NCI-H2081 (cell line): ENCODE data around the gene GPR146.

ENCODE experiments used
- DNase-seq, 2 experiments: peaks; one replicate each; lab custom pipeline; 2025; lab: John Stamatoyannopoulos, UW

GPR146 gene

GRCh38 chr7:1092806-1093501, 48.6 kb downstream of the GPR146 start:
- DNase-seq = no peak

- no peak for DNase-seq
Measured at GRCh38 chr7:1093502-1093843, 49.1 kb downstream of the GPR146 start.

- DNase-seq = no peak
Measured at GRCh38 chr7:1093916-1094508, 49.7 kb downstream of the GPR146 start.

- no peak for DNase-seq
Measured at GRCh38 chr7:1094870-1095269, 50.5 kb downstream of the GPR146 start.

GRCh38 chr7:1095621-1096155, 51.3 kb downstream of the GPR146 start:
- no peak for DNase-seq

GRCh38 chr7:1096156-1097119, 52.1 kb downstream of the GPR146 start:
- no peak for DNase-seq

GRCh38 chr7:1097120-1097504, 52.8 kb downstream of the GPR146 start:
- DNase-seq = no peak

- no peak for DNase-seq
Measured at GRCh38 chr7:1098243-1099153, 54.2 kb downstream of the GPR146 start.

GRCh38 chr7:1099154-1099542, 54.8 kb downstream of the GPR146 start:
- DNase-seq = no peak

- DNase-seq = no peak
Measured at GRCh38 chr7:1099637-1100036, 55.3 kb downstream of the GPR146 start.

GRCh38 chr7:1100386-1100785, 56.0 kb downstream of the GPR146 start:
- no peak for DNase-seq

GRCh38 chr7:1100834-1101562, 56.7 kb downstream of the GPR146 start:
- no peak for DNase-seq

- no peak for DNase-seq
Measured at GRCh38 chr7:1101563-1102431, 57.5 kb downstream of the GPR146 start.

- DNase-seq = no peak
Measured at GRCh38 chr7:1103009-1103788, 58.9 kb downstream of the GPR146 start.

- no peak for DNase-seq
Measured at GRCh38 chr7:1103789-1104515, 59.6 kb downstream of the GPR146 start.

GRCh38 chr7:1104516-1105179, 60.3 kb downstream of the GPR146 start:
- DNase-seq = no peak

GRCh38 chr7:1105189-1105588, 60.8 kb downstream of the GPR146 start:
- no peak for DNase-seq
